NCI-H2227 (cell line): ENCODE measurements around the gene PUM1.

Experiments
- DNase-seq: peaks from one replicate; lab custom pipeline; 2025; ENCODE audit not compliant: unreplicated experiment; lab: John Stamatoyannopoulos, UW

The PUM1 gene

GRCh38 chr1:30898031-30898815, 167.3 kb downstream of the PUM1 start:
- no peak for DNase-seq

GRCh38 chr1:30896905-30897304, 168.6 kb downstream of the PUM1 start:
- no peak for DNase-seq

- DNase-seq = no peak
Measured at GRCh38 chr1:30895944-30896660, 169.4 kb downstream of the PUM1 start.

- no peak for DNase-seq
Measured at GRCh38 chr1:30895382-30895943, 170.1 kb downstream of the PUM1 start.

GRCh38 chr1:30894508-30894973, 171.0 kb downstream of the PUM1 start:
- no peak for DNase-seq

GRCh38 chr1:30893776-30894507, 171.6 kb downstream of the PUM1 start:
- no peak for DNase-seq

GRCh38 chr1:30892671-30893073, 172.8 kb downstream of the PUM1 start:
- no peak for DNase-seq

GRCh38 chr1:30891227-30891552, 174.3 kb downstream of the PUM1 start:
- DNase-seq = no peak

GRCh38 chr1:30890502-30891226, 174.9 kb downstream of the PUM1 start:
- no peak for DNase-seq

- DNase-seq = no peak
Measured at GRCh38 chr1:30889511-30889910, 176.0 kb downstream of the PUM1 start.

- no peak for DNase-seq
Measured at GRCh38 chr1:30888975-30889374, 176.5 kb downstream of the PUM1 start.

GRCh38 chr1:30888391-30888790, 177.1 kb downstream of the PUM1 start:
- peak; percentile 70 for DNase-seq

- DNase-seq = no peak
Measured at GRCh38 chr1:30887485-30888315, 177.8 kb downstream of the PUM1 start.

- no peak for DNase-seq
Measured at GRCh38 chr1:30886710-30887428, 178.6 kb downstream of the PUM1 start.

- no peak for DNase-seq
Measured at GRCh38 chr1:30885570-30886522, 179.7 kb downstream of the PUM1 start.

GRCh38 chr1:30884723-30885122, 180.8 kb downstream of the PUM1 start:
- DNase-seq = no peak

- DNase-seq = no peak
Measured at GRCh38 chr1:30883389-30884172, 181.9 kb downstream of the PUM1 start.
